ENCODE results near the gene SCARB1.
A peak's percentile ranks its signal among the peaks of the same experiment; 100 is the strongest.

The SCARB1 gene

DNA sequence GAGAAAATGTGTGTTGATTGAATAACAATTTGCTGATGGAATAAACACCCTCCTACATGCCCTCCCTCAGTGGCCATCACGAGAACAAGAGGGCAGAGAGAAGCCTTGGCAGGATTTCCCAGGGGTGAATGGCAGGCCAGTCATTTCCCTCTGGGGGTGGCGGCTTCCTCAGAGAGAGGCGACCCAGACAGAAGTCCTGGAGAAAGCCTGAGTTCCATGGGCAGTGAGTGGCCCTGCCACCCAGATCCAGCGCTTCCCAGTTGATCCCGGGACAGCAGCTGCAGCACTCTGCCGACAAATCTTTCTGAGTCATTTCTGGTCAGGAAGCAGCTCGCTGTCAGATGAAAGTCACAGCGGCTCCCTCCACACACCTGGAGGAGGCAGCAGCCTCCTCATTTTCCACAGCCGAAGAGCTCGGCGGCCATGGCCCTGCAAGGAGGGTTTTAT is 123.0 kb downstream of the SCARB1 start:
- peak; percentile 58 for DNase-seq

- DNase-seq = no peak
Measured at GRCh38 chr12:124739953-124740561, 123.6 kb downstream of the SCARB1 start.

DNA sequence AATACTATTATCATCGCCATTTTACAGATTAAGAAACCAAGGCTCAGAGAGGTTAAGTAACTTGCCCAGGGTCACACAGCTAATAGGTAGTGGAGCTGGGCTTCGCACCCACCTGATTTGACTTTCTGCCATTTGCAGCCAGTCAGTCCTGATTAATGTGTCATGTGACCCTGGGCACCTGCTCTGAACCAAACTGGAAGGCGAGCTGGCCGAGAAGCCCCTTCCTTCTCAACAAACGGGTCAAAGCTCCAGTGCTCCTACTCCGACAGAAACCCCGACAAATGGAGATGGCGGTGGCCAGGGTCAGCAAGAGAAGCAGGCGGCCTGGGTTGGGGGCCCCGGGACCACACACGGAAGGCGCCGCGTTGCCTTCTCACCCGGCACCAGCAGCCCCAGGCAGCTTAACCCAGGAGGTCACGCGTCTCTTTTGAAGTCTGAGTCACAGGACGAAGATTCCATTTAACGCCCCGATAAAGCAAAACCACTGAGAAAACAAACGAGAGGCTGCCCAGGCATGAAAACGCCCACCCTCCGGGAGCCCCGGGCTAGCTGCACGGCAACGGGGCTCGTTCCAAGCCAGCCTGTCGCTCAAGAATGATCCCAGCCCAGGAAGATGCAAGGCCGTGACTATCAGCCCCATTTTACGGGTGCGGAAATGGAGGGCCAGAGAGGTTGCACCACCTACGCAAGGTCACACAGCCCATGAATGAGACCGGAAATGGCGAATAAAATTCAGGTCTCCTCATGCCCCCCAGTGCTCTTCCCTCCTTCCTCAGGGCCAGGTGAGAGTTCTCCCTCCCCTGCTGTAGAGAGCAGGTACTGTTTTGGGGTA is 124.8 kb downstream of the SCARB1 start:
- peak; percentile 47 for DNase-seq

- DNase-seq = no peak
Measured at GRCh38 chr12:124737772-124738635, 125.7 kb downstream of the SCARB1 start.

DNA sequence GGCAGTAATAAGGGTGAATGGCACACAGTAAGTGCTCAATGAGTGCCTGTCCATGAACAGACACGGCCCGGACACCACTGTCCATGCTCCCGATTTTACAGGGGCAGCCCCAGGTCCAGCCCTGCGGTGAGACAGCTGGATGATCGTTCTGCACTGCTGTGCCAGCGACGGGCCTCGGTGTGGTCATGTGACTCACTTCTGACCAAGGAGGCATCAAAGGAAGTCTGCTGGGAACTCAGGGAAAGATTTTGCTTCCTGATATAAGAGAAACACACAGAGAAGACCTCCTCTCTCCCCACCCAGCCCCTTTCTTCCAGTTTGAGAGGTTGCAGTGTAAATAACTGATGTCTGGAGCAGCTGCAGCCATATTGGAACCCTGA is 126.6 kb downstream of the SCARB1 start:
- peak; percentile 51 for DNase-seq

DNA sequence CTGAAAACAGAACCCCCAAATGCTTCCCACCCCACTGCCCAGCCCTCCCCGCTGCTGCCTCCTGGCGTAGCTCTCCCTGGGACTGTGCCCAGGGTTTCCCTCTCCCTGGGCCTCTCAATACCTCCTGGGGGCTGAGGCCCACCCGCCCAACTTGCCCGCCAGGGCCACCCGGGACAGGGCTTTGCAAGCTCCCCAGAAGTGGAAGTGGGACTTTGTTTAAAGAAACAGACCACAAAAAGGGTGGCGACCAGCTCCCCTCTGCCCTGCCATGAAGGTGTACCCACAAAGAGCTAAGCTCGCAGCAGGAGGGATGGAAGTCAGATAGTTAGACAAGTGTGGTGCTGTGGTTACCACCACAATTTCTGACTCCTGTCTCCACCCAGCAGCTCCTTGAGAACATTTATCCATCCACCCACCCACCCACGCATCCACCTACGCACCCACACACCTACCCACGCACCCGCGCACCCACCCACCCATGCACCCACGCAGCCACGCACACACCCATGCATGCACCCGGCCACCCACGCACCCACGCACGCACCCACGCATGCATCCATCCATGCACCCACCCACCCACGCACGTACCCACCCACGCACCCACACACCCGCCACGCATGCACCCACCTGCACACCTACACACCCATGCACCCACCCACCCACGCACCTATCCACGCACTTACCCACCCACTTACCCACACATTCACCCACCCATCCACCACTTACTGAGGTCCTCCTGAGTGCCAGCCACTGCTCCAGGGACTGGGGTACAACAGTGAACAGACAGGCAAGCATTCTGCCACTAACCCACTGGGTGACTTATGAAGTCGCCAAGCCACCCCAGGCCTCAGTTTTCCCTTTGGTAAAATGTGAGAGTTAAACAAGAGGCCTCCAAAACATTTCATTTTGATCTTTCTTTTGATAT is 127.3 kb downstream of the SCARB1 start:
- no peak for DNase-seq

- DNase-seq = peak; percentile 47
Measured at GRCh38 chr12:124734224-124734788, 129.4 kb downstream of the SCARB1 start.

- no peak for DNase-seq
Measured at GRCh38 chr12:124733086-124733485, 130.6 kb downstream of the SCARB1 start.

DNA sequence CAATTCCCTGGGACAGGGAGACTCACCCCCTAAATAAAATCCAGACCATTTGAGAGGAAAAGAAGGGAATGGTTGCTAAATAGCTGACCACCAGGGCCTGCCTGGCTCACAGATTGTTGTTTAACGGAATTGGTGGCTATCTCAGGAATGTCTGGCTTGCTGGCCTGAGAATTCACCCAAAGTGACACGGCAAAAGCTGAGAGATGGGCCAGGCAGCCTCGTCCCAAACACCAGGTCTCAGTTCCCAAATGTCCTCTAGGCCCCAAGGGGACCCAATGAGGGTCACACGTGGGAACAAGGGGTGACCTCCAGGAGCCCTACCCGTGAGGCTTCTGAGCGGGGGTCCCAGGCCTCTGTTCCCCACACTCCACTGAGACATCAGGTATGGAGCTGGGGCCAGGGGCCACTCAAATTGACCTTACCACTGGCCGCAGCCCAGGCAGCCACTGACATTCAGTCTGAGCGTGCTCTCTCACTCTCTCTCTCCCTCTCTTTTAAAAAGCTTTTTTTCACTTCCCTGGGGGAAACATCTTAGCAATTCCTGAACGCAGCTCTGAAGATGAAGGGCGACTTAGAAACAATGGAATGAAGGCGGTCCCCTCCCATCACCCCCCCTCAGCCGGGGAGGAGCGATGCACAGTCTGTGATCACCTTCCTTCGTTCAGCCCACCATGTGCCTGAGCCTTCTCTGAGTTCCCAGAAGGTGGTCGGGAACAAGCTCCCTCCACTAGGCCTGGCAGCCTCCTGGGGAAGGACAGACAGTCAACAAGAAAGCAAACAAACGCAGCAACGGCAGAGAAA is 131.2 kb downstream of the SCARB1 start:
- DNase-seq = no peak

DNA sequence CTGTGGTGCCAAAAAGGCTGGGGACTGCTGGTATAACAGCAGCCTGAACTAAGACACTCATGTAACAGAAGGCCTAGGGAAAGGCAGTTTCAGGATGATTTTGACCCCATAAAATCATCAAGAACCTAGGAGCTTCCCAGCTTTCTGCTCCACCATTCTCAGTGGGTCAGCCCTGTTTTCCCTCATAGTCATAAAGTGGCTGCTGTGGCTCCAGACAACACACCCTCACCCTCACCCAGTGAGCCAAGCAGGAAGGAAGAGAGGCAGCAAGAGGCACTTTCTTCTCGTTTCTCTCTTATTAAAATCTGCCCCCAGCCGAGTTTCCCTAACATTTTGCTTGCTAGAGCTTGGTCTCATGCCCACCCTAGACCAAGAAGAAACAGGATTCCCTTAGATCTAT is 131.8 kb downstream of the SCARB1 start:
- DNase-seq = no peak

DNA sequence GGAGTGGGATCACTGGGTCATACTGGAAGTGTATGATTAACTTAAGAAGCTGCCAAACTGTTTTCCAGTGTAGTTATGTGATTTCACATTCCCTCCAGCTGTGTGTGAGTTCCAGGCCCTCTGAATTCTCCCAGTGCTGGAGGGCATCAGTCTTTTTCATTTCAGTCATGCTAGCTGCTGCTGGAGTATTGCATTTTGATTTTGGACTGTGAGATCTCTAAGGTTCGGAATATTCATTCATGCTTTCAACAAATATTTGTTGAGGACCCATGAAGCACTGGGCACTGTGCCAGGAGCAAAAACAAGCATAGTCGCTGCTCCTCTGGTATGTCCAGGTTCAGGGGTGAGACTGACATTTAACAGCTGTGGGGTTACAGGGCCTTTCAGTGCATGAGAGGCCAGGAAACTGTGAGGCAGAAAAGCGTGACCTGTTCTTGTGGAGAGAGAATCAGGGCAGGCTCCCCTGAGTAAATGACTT is 133.2 kb downstream of the SCARB1 start:
- no peak for DNase-seq

GRCh38 chr12:124727922-124728321 is 135.7 kb downstream of the SCARB1 start:
- DNase-seq = no peak

DNA sequence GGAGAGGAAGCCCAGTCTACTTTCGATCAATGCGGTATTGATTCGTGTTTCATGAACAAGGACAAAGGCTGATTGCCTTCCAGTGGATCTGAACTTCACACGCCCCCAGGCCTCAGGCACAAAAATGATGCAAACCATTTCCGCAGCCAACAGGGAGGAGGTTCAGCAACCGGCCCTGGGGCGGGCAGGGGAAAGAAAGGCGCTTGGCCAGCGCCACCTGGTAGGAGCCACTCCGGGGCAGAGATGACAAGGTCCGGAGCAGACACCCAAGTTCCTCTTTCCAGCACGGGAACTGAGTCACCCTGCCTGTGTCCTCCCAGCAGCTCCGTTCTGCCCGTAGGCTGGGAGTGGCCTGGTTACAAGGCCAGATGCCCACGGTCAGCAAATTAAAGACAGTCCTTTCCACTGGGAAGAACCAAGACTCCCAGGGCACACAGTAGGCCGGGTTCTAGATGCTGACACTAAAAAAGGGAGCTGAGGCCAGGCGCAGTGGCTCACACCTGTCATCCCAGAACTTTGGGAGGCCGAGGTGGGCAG is 136.3 kb downstream of the SCARB1 start:
- DNase-seq = no peak

Measured in fibroblast of skin of right biceps (primary cell).